Heart right ventricle (tissue), 16 donors: ENCODE results near the gene STXBP2. TPM values are rescaled to one million over a fixed set of nuclear protein-coding genes. Genes with fewer than 3 reads are reported as not detected.

ENCODE experiments used
- ATAC-seq, 8 donors: fragments of 200-7000 bp; cut with Tn5 transposase; one replicate each; pipeline ENCODE4 v1.9.1; 2020; ENCODE audit warnings: mild to moderate bottlenecking in 8 of 8, moderate library complexity in 8 of 8, moderate number of reproducible peaks in 1 of 8
- DNase-seq, 2 donors: peaks; one replicate each; pipeline ENCODE4 v3.0.0-alpha.2; 2020
- H3K27ac ChIP-seq, 10 donors: fragments of 200-600 bp; sonication (generic) in 2 of 10; one replicate each; pipeline versions ENCODE4 v1.5.0 to v1.8.0; 2020 to 2022; ENCODE audit warnings: mild to moderate bottlenecking in 3 of 10
- H3K27me3 ChIP-seq, 7 donors: fragments of 200-600 bp; one replicate each; pipeline ENCODE4 v1.8.0; 2021 to 2022; ENCODE audit warnings: mild to moderate bottlenecking in 2 of 7
- H3K36me3 ChIP-seq, 9 donors: fragments of 200-600 bp; sonication (generic) in 1 of 9; one replicate each; pipeline versions ENCODE4 v1.5.0 to v1.8.0; 2020 to 2022; ENCODE audit warnings: mild to moderate bottlenecking in 2 of 9
- H3K4me1 ChIP-seq, 9 donors: fragments of 200-600 bp; sonication (generic) in 1 of 9; one replicate each; pipeline versions ENCODE4 v1.5.0 to v1.8.0; 2020 to 2022; ENCODE audit warnings: mild to moderate bottlenecking in 4 of 9
- H3K4me3 ChIP-seq, 10 donors: fragments of 200-600 bp; sonication (generic) in 2 of 10; one replicate each; pipeline versions ENCODE4 v1.5.0 to v1.8.0; 2020 to 2022; ENCODE audit warnings: mild to moderate bottlenecking in 7 of 10, moderate library complexity in 2 of 10
- H3K9me3 ChIP-seq, 11 donors: fragments of 200-600 bp in 10 of 11; sonication (generic) in 2 of 11; one replicate each; pipeline versions ENCODE4 v1.5.0 to v1.8.0; 2013 to 2022; ENCODE audit warnings: mild to moderate bottlenecking in 2 of 11, control low read depth in 1 of 11, moderate library complexity in 1 of 11
- WGBS, 2 donors: extraction: QIAGEN DNeasy Blood & Tissue Kit; methylation state at CpG; one replicate each; pipeline ENCODE4 v1.1.7; 2013; ENCODE audit warnings: inconsistent platforms in 1 of 2; 5-methylcytosine and 5-hydroxymethylcytosine counted together
- intact Hi-C, 10 donors: fragments of 100-400 bp; cut with DNase I; formaldehyde crosslinking; loops; one replicate each; pipeline versions ENCODE4 v1.11.1 to v1.14.2; 2022
- polyA plus RNA-seq, 2 donors: library from polyadenylated mRNA; stranded (reverse); fragments of 200-250 nt; gene quantifications; one replicate each; pipeline ENCODE4 v1.2.3, GENCODE V29; 2013
- total RNA-seq, 10 donors: library from RNA; stranded (reverse); fragmentation: NEBNext Ultra II Directional in 3 of 10; extraction: Animal tissue kit (Norgen Biotek cat#: 25700) in 3 of 10; gene quantifications; one replicate each; pipeline versions ENCODE4 v1.2.1 to v1.2.4, GENCODE V29; 2021 to 2023
- TF ChIP-seq, protein P1 (sequence below), 9 donors: fragments of 200-600 bp; sonication (generic) in 2 of 9; IDR thresholded peaks; one replicate each; pipeline versions ENCODE4 v1.5.0 to v1.8.0; 2021 to 2022; ENCODE audit warnings: antibody characterized with exemption in 9 of 9, mild to moderate bottlenecking in 5 of 9, moderate library complexity in 1 of 9
- donor health status: Arrhythmogenic right ventricular cardiomyopathy.
- donor health status: ischemic (EF 13 %, LVEDD 7.1; RV severe dilation, severe dysfunction).
- donor health status: healthy with polysubstance abuse.
- donor health status: DM: no; HTN: yes; CAD: no.
- donor health status: DM: no; HTN: no; CAD: no.
- donor health status: ischemic (EF 25% LVEDD 6.9; RV normal size, moderate dysfunction).
- donor health status: ischemic (EF 25% LVEDD 5.7; RV mildly dilated, moderate dysfunction).
- donor health status: healthy.
- donor health status: DM: yes; HTN: yes; CAD: no.
- donor health status: Ischemic cardiomyopathy.
- donor health status: ischemic (EF 35%, LVEDD 5.7; RV mildly dilated, moderate dysfunction).
- donor health status: nonischemic (EF 11% LVEDD 7.7; RV severe dilation, severe dysfunction).
- donor health status: DM: yes; HTN: yes; CAD: no.
- donor health status: PGD.
- donor health status: ischemic (EF 29% LVEDD 5.4; RV normal size, mild dysfunction).
- donor health status: nonischemic (EF 23%, LVEDD 6.1; RV moderate dilation, normal function).

The STXBP2 gene
- total and polyA plus RNA-seq, 12 donors = 1.6 to 19.6 (median 4.0) TPM

DNA sequence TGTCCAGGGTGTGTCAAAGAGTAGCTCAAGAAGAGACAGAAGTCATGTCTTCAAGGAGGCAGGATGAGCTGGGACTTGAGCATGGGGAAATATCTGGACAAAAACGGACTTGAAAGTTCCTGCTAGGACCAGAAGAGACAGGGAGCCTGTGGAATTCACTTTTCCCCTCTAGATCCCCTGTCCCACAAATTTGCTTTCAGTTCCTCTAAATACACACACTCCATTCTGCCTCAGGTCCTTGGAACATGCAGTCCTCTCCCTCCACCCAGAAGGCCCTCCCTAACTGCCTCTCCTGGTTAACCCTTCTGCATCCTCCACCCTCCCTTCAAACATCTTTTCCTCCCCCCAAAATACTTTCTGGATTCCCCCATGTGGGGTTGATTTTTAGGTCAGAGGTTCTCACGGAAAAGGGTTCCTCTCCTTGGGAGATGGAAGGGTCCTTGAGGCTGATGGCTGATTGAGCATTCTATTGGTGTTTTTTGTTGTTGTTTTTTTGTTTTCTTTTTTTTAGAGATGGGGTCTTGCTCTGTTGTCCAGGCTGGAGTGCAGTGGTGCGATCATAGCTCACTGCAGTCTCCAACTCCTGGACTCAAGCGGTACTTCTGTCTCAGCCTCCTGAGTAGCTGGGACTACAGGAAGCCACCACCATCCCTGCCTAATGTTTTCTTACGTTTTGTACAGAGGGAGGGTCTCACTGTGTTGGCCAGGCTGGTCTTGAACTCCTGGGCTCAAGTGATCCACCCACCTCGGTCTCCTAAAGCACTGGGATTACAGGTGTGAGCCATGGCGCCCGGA is 25.0 kb downstream of the STXBP2 start:
- H3K4me3 ChIP-seq = no peak overlapping the region

DNA sequence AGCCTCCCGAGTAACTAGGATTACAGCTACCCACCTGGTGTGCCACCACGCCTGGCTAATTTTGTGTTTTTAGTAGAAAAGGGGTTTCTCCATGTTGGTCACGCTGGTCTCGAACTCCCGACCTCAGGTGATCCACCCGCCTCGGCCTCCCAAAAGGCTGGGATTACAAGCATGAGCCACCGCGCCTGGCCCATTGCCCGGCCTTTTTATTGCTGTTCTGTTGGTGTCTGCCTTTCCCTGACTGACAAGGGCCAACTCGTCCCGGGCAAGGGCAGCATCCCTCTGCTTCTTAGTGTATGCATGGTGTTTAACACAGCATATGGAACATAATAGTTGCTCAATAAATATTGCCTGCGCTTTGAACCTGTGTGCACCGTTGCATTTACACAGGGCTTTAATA is 25.7 kb downstream of the STXBP2 start:
- Histone ChIP-seq H3K9me3 (no peaks in the 10 kb centered on the region), H3K36me3 (no peaks in the 10 kb centered on the region), H3K27me3 (peaks cover 0 to 38% (median 7%) of the 10 kb centered on the region in 7 donors), H3K27ac (no peak overlapping the region), H3K4me1 (peaks cover 0 to 9% (median 0%) of the 10 kb centered on the region in 9 donors), H3K4me3 (no peak overlapping the region)
- TF ChIP-seq, protein P1, sequence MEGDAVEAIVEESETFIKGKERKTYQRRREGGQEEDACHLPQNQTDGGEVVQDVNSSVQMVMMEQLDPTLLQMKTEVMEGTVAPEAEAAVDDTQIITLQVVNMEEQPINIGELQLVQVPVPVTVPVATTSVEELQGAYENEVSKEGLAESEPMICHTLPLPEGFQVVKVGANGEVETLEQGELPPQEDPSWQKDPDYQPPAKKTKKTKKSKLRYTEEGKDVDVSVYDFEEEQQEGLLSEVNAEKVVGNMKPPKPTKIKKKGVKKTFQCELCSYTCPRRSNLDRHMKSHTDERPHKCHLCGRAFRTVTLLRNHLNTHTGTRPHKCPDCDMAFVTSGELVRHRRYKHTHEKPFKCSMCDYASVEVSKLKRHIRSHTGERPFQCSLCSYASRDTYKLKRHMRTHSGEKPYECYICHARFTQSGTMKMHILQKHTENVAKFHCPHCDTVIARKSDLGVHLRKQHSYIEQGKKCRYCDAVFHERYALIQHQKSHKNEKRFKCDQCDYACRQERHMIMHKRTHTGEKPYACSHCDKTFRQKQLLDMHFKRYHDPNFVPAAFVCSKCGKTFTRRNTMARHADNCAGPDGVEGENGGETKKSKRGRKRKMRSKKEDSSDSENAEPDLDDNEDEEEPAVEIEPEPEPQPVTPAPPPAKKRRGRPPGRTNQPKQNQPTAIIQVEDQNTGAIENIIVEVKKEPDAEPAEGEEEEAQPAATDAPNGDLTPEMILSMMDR (IDR thresholded peaks at IDR 0.05) = no peak
- ATAC-seq (no peak), DNase-seq (no peak)
- 81 to 89% methylated on average over 14 of the region's 14 CpGs for WGBS, 2 donors
- intact Hi-C loops = no loop called here

More for the DNA sequence above, 25.0 kb downstream of the STXBP2 start:
- Histone ChIP-seq H3K9me3 (no peaks in the 10 kb centered on the region), H3K27me3 (peaks cover 0 to 38% (median 7%) of the 10 kb centered on the region in 7 donors), H3K36me3 (no peaks in the 10 kb centered on the region), H3K27ac (no peak overlapping the region), H3K4me1 (peaks cover 0 to 15% (median 0%) of the 10 kb centered on the region in 9 donors)
- DNase-seq = no peak
- ATAC-seq = no peak
- intact Hi-C loops = no loop called here
- TF ChIP-seq, protein P1 (IDR thresholded peaks at IDR 0.05) = no peak
- 75 to 76% methylated on average over 8 of the region's 8 CpGs for WGBS, 2 donors

DNA sequence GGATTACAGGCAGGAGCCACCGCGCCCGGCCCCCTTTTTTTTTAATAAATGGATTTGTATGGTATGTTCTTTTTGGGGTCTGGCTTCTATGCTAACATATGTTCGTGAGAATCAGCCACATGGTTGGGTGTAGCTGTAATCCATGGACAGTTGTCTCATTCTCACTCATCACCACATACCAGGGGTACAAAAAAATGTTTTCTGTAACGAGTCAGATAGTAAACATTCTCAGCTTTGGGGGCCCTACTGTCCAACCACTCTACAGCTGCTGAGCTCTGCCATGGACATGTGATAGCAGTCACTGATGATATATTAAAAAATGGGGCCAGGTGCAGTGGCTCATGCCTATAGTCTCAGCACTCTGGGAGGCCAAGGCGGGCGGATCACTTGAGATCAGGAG is 26.8 kb downstream of the STXBP2 start:
- Histone ChIP-seq H3K4me3 (no peak overlapping the region), H3K27ac (no peak overlapping the region), H3K27me3 (peaks cover 0 to 46% (median 13%) of the 10 kb centered on the region in 7 donors), H3K9me3 (no peaks in the 10 kb centered on the region), H3K36me3 (no peaks in the 10 kb centered on the region), H3K4me1 (no peaks in the 10 kb centered on the region)
- no peak for ATAC-seq
- TF ChIP-seq, protein P1 (IDR thresholded peaks at IDR 0.05) = no peak
- 70 to 77% methylated on average over 7 of the region's 7 CpGs for WGBS, 2 donors
- intact Hi-C loops = no loop called here
- DNase-seq = no peak

DNA sequence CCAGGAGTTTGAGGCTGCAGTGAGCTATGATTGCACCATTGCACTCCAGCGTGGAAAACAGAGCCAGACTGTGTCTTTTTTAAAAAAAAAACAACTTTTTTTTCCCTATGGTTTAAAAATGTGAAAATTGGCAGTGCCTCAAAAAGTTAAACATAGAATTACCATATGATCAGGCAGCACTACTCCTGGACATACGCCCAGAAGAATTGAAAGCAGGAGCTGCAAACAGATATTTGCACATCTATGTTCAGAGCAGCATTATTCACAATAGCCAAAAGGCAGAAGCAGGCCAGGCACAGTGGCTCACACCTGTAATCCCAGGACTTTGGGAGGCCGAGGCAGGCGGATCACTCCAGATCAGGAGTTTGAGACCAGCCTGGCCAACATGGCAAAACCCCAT is 28.2 kb downstream of the STXBP2 start:
- peaks cover 0 to 53% (median 25%) of the 10 kb centered on the region in 7 donors for H3K27me3 ChIP-seq
- no peak overlapping the region for H3K4me3 ChIP-seq
- WGBS, 2 donors = 50 to 51% methylated on average over 4 of the region's 4 CpGs
- DNase-seq (no peak), ATAC-seq (no peak)
- no peaks in the 10 kb centered on the region for H3K4me1 ChIP-seq
- H3K9me3 ChIP-seq = no peaks in the 10 kb centered on the region
- TF ChIP-seq, protein P1 (IDR thresholded peaks at IDR 0.05) = no peak
- H3K36me3 ChIP-seq = no peaks in the 10 kb centered on the region
- intact Hi-C loops = no loop called here
- H3K27ac ChIP-seq = no peak overlapping the region
